NCI-H1092 treated with DMSO at 0.1 percent for 48 hours (cell line): ENCODE measurements around the gene NTM.

ENCODE experiments used
- DNase-seq: peaks from one replicate; lab custom pipeline; 2025; lab: John Stamatoyannopoulos, UW

The NTM gene

DNA sequence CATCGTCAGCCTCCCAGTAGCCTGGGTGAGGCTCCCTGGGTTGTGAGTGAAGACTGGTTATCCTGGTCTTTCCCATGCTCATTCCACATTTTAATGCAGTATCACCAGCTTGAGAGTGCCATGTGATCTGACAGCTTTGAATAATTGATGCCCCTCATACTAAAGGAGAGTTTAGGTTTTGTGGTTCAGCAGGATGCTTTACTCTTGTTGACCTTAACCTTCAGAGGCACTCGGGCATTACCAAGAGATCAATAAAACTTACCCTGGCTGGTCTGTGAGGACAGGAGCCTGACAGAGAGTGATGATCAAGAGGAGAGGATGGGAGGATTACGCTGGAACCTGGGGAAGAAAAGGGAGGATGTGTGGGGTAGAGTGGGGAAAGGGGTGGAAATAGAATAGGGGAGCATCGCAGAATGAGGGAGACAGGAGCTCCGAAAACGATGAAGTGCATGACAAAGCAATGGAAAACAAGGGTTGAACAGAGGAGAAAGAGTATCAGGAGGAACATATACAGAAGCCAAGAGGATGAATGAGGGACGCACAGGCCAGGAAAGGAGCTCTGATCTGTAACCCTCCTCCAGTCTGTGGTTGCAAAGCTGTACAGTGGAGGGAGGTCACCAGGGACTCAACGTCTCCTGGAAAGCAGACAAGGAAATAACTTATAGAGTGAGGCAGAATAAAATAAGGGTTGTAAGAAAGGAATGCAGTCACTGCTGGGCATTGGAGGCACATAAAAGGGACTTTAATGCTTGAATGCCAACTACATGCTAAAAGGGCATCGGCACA lies 594.5 kb downstream of the NTM start:
- no peak for DNase-seq

DNA sequence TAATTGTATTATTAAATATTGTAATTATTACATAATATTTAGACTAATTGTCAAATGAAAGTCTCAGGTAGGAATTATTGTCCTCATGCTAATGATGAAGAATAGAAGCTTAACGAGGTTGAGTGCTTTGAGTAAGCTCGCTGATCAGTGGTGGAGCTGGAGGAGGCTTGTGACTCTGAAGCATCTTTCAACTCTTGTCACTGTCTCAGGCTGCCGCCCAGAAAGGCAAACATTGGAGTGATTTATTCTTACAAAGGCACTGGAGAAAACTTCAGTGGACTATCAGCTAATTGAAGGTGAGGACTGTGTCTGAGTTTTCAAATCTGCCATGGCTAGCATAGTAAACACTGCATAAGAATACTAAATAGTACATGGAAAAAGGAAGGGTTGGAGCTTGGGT lies 595.1 kb downstream of the NTM start:
- DNase-seq: no peak

DNA sequence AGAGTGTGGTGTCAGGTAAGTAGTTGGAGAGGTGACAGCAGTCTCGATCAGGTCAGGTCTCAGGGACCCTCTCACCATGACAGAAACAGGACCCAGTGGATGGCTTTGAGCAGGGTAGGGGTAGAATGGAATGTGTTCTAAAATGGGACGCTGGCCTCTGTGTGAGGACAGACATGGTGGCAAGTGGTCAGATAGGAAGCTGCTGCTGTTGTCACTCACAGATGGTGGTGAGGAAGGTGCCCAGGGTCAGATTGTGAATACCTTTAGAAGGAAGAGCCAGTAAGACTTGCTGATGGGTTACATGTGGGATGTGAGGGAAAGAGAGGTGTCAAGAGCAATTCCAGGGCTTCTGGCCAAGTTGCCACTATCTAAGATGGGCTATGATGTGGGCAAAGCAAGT lies 596.3 kb downstream of the NTM start:
- no peak for DNase-seq

DNA sequence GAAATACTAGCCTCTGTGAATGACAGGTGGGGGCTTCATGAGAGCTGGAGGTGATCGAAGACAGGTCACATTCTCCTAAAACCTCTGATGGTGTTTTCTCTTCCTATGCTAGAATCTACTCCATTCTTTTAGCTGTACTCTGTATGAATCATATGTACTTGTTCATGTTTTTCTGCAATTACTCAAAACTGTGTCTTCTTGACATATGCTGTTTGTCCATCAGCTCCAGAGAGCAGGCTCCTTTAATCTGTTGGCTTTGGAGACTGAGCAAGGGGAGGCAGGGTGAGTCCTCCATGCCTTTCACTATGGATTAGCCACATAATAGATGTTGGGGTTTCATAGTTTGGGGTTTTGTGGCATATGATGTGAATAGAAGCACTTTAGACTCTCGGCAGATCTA lies 598.8 kb downstream of the NTM start:
- DNase-seq: no peak

DNA sequence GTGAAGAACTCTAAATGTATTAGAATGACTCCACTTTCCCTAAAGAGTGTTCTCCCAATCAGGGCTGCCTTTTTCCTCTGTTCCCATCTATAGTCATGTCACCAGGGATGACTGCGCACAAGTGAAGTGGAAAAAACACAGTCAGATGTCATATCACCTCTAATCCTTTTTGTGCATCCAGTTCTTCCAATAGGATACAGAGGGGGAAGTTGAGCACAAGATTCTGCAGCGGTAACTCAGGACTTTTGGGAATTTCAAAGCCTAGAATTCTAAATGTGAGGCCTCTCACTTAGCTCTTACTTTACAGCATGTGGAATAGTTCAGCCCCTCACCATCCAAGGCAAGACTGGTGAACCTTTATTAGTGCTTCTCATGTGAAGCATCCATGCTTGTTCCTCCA lies 602.6 kb downstream of the NTM start:
- DNase-seq: no peak

DNA sequence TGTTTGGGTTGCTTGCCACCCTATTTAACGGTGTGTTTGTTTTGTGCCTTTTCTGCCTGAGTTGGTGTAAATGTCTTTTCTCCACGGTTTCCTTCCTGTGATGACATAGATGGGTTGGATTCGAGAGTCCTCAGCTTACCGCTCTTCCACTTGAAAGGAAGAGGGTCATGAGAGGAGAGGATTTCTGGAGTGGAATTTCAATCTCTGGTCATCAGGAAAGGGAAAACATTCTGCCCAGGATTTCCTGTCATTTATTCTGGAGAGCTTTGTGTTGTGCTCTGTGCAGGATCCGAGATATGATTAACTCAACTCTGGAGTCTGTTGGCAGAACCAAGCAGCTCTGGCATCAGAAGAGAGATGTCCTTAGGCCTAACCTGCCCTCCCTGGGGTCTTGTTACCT lies 605.2 kb downstream of the NTM start:
- DNase-seq: no peak

DNA sequence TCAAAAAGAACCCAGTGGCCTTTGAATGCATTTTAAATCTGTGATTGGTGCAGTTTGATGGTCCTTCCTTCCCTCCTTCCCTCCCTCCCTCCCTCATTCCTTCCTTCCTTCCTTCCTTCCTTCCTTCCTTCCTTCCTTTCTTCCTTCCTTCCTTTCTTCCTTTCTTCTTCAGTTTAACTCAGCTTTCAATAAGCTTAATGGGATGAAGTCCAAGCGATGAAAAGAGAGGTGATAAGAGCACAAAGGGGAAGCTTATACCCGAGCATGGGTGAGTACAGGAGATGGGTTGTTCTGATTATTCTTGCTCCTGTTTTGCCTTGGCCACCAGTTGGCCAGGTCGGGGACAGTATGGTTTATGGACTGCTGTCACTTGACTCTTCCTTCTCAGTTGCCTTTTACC lies 605.6 kb downstream of the NTM start:
- no peak for DNase-seq

DNA sequence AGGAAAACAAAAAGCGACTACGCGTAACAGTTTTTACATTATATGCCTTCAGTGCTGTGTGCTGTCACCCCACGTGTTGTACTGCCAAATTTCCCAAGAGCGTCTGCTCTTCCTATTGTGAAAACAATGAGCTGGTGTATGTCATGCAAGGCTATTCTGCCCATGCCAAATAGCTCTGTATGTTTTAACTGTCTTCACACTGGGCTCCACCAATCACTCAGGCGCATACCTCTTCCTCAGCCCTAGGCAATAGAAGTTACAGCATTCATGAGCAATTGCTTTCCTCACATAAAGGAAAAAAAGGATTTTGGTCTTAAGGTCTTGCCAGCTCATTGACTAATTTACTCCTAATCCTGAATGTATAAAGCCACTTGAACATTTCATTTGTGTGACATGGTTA lies 606.8 kb downstream of the NTM start:
- no peak for DNase-seq

DNA sequence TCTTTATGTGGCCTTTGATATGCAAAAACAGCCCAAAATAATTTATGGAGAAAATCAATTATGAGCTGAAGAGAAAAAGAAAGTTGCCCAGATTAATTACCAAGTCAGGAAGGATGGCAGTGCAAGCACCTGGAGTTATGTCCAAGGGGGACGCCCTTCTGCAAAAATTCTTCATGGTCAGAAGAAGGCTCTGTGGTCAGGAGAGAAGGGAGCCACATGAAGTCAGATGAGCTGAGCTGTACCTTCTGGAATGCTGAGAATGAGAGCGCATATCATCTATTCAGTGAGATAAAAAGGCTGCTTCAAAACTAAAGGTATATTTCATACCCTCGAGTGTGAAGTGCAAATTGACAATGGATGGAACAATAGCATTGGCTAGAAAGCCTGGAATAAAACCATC lies 607.4 kb downstream of the NTM start:
- DNase-seq: no peak

DNA sequence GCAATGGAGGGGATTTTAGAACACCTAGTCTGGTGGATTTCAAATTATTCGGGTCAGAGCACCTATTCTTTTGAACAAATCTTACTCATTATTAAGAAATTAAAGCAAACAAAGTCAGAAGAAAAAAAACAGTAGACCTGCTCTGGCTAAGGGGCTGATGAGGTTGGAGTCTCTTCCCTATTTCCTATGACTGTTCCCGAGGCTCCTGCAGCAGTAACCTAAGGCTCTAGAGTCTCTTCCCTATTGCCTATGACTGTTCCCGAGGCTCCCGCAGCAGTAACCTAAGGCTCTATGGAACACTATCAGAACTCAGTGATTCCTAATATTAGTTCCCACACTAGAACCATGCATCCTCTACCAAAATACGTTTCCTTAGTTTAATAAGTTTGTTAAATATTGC lies 607.9 kb downstream of the NTM start:
- DNase-seq: no peak

DNA sequence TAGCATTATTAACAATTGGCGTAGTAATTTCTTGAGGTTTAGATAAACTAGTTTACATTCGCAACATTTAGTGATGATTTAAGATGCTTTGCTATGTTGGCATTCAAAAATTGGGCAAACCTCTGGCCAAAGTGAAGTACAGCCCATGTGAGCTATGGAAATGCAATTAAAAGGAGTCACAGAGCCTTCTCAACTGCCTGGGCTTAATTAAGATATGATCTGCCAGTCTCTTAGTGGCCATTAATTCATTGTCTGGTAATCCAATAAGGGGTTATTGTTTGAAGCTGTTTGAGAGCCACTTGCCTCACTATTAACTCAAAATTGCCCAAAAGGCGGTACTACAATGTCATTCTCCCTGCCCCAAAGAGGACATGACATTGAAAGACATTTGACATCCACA lies 608.9 kb downstream of the NTM start:
- DNase-seq: no peak

DNA sequence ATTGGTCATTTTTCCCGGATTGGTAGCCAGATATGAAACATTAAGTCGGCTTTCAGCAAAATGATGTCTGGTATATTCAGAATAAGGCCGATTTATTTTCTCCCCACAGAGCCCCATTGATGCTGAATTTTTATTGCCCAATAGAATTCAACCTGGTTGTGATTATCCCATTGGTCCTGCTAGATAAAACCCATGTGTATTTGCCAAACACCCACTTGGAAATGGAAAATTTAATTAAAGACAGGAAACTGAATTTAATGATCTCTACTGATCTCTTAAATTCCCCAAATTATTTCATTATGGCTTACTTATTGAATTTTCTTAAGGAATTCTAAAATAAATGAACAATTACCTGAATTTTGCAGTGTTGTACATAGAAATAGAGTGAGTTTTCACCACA lies 609.8 kb downstream of the NTM start:
- DNase-seq: no peak

DNA sequence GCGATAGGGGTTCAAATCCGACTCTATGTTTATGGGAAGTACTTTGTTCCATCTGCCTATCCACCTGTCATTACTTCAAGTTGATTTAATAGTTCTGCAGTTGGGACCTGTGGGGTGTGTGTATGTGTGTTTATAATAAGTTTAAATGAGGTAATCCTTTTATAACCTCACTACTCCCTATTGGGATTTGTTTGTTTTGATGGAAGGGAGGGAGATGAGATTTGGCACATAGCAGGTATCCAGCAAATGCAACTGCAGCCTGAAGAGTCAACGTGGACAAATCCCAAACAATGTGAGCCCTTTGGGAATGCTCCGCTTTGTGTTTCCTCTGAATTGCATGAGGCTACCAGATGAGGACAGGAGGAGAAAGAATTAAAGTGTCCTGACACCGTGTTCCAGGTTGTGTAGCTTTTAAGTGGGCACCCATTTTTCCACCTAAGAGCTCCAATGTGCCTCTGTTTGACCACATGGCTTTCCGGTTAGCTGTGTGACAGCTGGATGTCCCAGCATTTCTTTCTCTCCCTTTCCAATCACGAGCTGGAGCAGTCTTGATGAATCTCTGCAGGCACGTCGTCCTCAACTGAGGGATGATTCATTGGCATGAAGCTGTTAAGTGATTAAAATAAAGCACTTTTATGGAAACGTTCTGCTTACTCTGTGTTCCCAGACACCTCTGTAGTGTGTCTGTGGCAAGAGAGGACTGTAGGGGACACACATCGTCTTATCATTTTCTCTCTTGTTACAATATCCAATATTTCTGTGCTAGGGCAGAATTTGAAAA lies 610.7 kb downstream of the NTM start:
- no peak for DNase-seq

DNA sequence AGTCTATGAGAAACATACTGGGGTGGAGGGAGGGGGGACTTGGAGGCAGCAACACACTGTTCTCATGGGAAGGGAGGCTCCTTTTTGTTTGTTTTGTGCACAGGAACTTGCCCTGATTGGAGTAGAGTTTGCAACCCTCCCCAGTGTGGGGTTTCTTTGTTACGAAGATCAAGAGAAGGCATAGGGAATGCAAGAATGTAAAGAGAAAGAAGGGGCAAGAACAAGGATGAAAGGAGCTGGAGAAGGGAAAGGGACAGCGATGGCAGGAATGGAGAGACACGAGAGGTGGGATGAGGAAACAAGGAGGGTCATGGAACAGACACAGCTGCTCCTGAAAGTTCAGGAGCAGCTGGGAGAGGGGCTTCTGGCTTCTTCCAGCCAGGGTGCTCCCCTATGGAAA lies 611.7 kb downstream of the NTM start:
- no peak for DNase-seq

DNA sequence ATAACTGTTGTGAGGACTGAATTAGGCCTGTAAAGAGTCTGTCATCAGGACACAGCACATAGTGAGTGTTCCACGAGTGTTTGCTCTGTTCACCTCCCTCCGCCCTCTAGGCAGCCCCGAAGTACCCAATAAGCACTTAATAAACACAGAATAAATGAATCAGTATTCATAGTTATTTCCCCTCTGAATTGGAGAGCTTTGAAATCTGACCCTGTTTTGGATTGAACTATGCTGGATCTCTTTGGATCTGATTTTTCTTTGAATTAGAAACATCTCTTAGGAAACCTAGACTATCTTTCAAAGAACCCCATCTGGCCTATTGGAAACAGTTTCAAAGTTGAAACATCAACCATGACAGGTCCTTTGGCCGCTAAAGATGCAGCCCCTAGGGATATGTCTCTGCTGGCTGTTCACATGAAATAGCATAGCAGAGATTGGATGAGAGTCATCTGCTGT lies 615.5 kb downstream of the NTM start:
- no peak for DNase-seq

DNA sequence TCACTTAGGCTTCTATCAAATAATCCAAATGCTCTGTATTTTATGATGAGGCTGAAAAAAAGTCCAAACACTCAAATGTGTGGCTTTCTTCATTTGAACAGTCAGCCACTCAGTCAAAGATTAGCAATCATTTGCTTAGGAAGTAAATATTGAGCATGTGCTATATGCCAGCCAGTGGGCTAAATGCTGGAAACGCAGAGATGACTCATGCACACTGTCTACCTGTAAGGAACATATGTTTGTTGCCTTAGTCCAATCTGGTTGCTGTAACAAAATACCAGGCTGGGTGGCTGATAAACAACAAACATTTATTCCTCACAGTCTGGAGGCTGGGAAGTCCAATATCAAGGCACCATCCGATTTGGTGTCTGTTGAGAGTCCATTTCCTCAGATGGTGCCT lies 617.3 kb downstream of the NTM start:
- DNase-seq: no peak

DNA sequence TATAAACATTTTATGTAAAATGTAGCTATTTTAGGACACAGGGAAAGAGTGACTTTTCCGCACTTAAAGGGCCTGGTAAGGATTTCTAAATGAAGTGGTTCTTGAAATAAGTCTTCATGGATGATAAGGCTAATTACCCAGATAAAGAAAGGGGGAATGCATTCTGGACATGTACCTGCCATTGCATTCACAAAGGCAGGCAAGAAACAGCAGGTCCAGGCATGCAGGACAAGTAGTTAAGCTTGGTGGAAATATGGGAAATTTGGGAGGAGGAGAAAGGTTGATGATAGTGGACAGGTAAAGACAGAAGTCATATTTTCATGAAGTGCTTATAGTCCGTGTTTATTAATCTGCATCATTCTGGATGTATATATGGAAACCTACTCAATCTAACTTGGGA lies 621.2 kb downstream of the NTM start:
- DNase-seq: no peak

DNA sequence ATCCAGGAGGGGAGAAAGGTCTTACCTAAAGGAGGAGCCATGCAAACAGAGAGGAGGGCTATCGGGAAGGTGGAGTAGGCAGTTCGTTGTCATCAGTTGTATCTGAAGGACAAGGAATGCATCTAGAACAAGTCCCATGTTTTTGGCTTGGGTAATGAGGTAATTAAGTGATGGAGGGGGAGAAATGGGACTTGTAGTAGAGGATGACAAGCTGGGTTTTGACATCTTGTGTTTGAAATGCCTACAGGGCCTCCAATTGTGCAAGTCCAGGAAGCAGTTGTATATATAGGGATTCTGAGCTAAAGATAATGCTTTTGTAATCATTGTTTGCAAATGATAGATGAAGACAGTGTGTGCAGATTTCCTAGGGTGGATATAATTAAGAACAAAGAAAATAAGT lies 622.8 kb downstream of the NTM start:
- no peak for DNase-seq

DNA sequence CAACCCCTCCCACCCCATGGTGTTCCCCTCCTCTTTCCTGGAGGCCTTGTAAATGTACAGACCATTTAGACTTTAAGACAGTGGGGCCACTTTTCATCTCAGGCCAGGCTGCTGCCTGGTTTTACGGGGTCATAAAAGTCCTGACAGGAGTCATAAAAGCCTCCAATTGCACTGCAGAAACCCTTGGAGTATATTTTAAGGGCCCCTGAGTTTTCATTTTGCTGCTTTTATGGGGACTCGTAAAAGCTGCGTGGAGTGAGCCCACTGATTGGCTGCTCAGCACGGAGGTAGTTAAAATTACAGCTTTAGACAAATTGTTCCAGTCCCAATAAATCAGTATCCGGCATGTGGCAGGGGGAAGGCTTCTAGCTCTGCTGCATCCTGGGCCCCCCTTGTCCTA lies 627.6 kb downstream of the NTM start:
- no peak for DNase-seq

DNA sequence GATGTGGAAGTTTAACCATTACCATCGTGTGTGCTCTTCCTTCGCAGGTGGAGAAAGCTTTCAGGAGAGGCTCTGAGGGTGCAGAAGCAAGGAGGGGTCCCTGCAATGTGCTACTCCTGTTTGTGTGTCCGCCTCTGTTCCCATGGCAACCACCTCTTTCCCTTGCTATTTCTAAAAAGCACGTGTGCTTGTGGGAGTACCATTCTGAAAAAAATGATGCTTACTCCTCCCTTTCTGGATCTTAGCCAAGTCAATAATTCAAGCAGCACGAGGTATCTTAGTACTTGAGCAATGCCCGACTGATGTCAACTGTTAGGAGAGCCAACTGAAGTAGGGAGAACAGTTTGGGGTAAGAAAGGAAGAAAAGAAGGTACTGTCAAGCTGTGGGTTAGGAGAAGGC lies 628.7 kb downstream of the NTM start:
- peak; percentile 51 for DNase-seq

DNA sequence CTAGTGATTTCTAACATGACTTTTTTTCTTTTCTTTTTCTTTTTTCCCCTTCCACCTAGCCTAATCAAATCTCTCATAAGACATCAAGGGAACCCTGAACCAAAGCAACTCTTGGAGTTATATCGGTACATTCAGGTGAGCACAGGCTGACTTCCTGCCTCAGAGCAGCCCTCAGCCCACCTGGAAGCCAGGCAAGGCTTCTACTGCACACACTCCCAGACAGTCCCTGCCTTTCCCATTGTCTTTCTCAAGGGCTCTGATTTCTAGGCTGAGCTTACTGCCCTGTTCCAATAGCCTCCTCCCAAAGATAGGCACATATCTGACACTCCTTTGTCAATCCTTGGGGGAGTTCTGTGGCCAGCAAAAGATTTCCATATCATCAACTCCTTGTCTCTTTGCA lies 629.5 kb downstream of the NTM start:
- DNase-seq: no peak

DNA sequence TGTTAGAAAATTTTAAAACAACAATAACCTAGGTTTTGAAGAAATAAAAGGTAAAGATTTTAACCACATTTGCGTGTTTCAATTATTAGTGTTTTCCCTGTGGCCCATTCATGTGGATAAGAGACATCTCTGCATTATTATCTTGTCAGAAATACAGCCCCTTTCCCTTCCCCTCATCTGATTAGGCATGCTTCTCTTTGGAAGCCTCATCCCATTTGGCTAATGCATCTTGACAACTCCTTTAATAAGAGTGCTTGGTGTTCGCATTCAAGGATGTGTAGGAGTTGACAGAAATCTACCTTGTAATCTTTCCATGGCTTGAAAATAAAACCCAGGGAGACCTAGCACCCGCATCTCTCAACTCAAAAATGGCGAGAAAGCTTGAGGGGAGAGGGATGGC lies 635.5 kb downstream of the NTM start:
- DNase-seq: no peak

DNA sequence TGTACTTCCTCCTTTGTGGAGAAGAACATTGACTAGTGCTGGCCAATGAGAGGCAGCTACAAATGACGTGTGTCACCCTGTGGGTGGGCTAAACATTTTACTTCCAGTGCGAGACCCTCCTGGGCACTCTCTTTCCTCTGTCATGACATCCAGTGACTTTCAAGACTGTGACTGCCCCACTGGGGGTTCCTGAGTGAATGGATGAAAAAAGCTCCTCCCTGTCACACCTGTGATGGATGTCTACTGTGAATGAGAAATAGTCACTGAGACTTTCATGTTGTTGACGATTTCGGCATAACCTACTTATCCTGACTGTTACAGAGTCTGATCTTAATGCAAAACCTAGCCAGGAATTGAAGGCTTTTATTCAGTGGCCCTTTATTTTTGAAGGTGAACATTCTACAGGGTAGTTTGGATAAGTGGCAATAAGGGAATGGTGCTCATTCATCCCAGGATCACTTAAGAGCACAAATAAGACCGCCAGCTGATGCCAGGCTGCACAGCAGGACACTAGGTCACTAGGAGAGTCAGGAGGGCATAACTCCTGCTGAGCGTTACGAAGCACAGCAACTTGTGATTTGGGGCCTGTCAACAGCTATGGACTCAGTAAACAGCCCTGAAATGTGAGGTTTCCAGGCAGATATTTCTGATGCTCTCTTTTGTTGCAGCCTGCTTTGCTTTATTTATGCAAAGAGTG lies 636.6 kb downstream of the NTM start:
- DNase-seq: peak; percentile 21
